SK-N-SH treated with all-trans-retinoic acid at 6 μM for 48 hours (cell line): ENCODE measurements around the gene NPB.

Source experiments
- ATAC-seq: fragments of 200-7000 bp; cut with Tn5 transposase; 3 replicates; pipeline ENCODE4 v1.9.1; 2020; ENCODE audit warnings: mild to moderate bottlenecking, moderate library complexity
- ARNTL ChIP-seq: fragments of 450-650 bp; formaldehyde crosslinking; IDR thresholded peaks from 2 replicates; pipeline ENCODE4 v1.5.0; 2020; ENCODE audit warnings: low read depth, mild to moderate bottlenecking, moderate library complexity, borderline replicate concordance
- BACH2 ChIP-seq: fragments of 250-450 bp; sonication (Bioruptor Pico); IDR thresholded peaks from 2 replicates; pipeline ENCODE4 v1.9.0; 2021; ENCODE audit warnings: mild to moderate bottlenecking, borderline replicate concordance
- CSDC2 ChIP-seq: fragments of 250-450 bp; sonication (Bioruptor Pico); IDR thresholded peaks from 2 replicates; pipeline ENCODE4 v1.5.0; 2020; ENCODE audit warnings: mild to moderate bottlenecking, moderate library complexity
- ESRRG ChIP-seq: fragments of 250-450 bp; sonication (Bioruptor Pico); IDR thresholded peaks from 2 replicates; pipeline ENCODE4 v1.6.1; 2021; ENCODE audit warnings: mild to moderate bottlenecking
- GLIS3 ChIP-seq: fragments of 250-450 bp; sonication (Bioruptor Pico); IDR thresholded peaks from 2 replicates; pipeline ENCODE4 v1.5.0; 2020; ENCODE audit warnings: mild to moderate bottlenecking, moderate library complexity
- ISL1 ChIP-seq: fragments of 250-450 bp; sonication (Bioruptor Pico); IDR thresholded peaks from 2 replicates; pipeline ENCODE4 v2.1.2; 2022; ENCODE audit warnings: mild to moderate bottlenecking, moderate library complexity
- OSR1 ChIP-seq: fragments of 250-450 bp; sonication (Bioruptor Pico); IDR thresholded peaks from 2 replicates; pipeline ENCODE4 v1.8.0; 2022; ENCODE audit warnings: moderate library complexity, mild to moderate bottlenecking, inconsistent platforms
- PATZ1 ChIP-seq: fragments of 250-450 bp; sonication (Bioruptor Pico); IDR thresholded peaks from 2 replicates; pipeline ENCODE4 v1.8.0; 2020; ENCODE audit warnings: mild to moderate bottlenecking, moderate library complexity, borderline replicate concordance
- POU6F1 ChIP-seq: fragments of 250-450 bp; sonication (Bioruptor Pico); IDR thresholded peaks from 2 replicates; pipeline ENCODE4 v1.8.0; 2021; ENCODE audit warnings: low read depth, mild to moderate bottlenecking, moderate library complexity, borderline replicate concordance
- PPARA ChIP-seq: fragments of 250-450 bp; sonication (Bioruptor Pico); IDR thresholded peaks from 2 replicates; pipeline ENCODE4 v1.5.0; 2020; ENCODE audit warnings: mild to moderate bottlenecking, borderline replicate concordance
- RARB ChIP-seq: fragments of 250-450 bp; sonication (Bioruptor Pico); IDR thresholded peaks from 2 replicates; pipeline ENCODE4 v1.8.0; 2021; ENCODE audit warnings: mild to moderate bottlenecking, moderate library complexity
- SNAI2 ChIP-seq: fragments of 250-450 bp; sonication (Bioruptor Pico); IDR thresholded peaks from 2 replicates; pipeline ENCODE4 v1.5.0; 2020; ENCODE audit warnings: mild to moderate bottlenecking, moderate library complexity
- TCF4 ChIP-seq: fragments of 250-450 bp; sonication (Bioruptor Pico); IDR thresholded peaks from 2 replicates; pipeline ENCODE4 v1.8.0; 2021; ENCODE audit warnings: mild to moderate bottlenecking, moderate library complexity, borderline replicate concordance
- TOX ChIP-seq: fragments of 250-450 bp; sonication (Bioruptor Pico); IDR thresholded peaks from 2 replicates; pipeline ENCODE4 v1.8.0; 2021; ENCODE audit warnings: mild to moderate bottlenecking, moderate library complexity, borderline replicate concordance
- TSHZ2 ChIP-seq: fragments of 250-450 bp; sonication (Bioruptor Pico); IDR thresholded peaks from 2 replicates; pipeline ENCODE4 v1.5.0; 2020; ENCODE audit warnings: mild to moderate bottlenecking, moderate library complexity
- ZFP3 ChIP-seq: fragments of 250-450 bp; sonication (Bioruptor Pico); IDR thresholded peaks from 2 replicates; pipeline ENCODE4 v1.5.0; 2020; ENCODE audit warnings: mild to moderate bottlenecking, moderate library complexity
- ZFP30 ChIP-seq: fragments of 450-650 bp; formaldehyde crosslinking; IDR thresholded peaks from 2 replicates; pipeline ENCODE4 v1.5.0; 2022; ENCODE audit warnings: mild to moderate bottlenecking, moderate library complexity
- ZNF565 ChIP-seq: fragments of 450-650 bp; formaldehyde crosslinking; conservative IDR thresholded peaks from 2 replicates; pipeline ENCODE4 v1.5.0; 2020; ENCODE audit warnings: low read depth, mild to moderate bottlenecking, moderate library complexity
- ZNF70 ChIP-seq: fragments of 450-650 bp; formaldehyde crosslinking; IDR thresholded peaks from 2 replicates; pipeline ENCODE4 v1.5.0; 2020; ENCODE audit warnings: mild to moderate bottlenecking, moderate library complexity
- ZNF8 ChIP-seq: fragments of 450-650 bp; formaldehyde crosslinking; IDR thresholded peaks from 2 replicates; pipeline ENCODE4 v1.5.0; 2020; ENCODE audit warnings: mild to moderate bottlenecking, moderate library complexity
- TF ChIP-seq, protein P1 (sequence below): fragments of 250-450 bp; sonication (Bioruptor Pico); IDR thresholded peaks from 2 replicates; pipeline ENCODE4 v1.5.1; 2020; ENCODE audit warnings: low read depth, mild to moderate bottlenecking, moderate library complexity

The NPB gene

GRCh38 chr17:81941484-81942166 lies 39.6 kb downstream of the NPB start:
- no peak for ATAC-seq
- TF ChIP-seq BACH2 (CRISPR knock-in tag), result no peak
- no peak for TF ChIP-seq ZFP30 (CRISPR knock-in tag)
- no peak for TF ChIP-seq TCF4 (CRISPR knock-in tag)
- TF ChIP-seq ZNF70 (CRISPR knock-in tag), result no peak
- TF ChIP-seq TSHZ2 (CRISPR knock-in tag), result no peak
- TF ChIP-seq ZNF8 (CRISPR knock-in tag), result no peak
- no peak for TF ChIP-seq ISL1 (CRISPR knock-in tag)
- no peak for TF ChIP-seq ESRRG

- no peak for TF ChIP-seq BACH2 (CRISPR knock-in tag)
- no peak for TF ChIP-seq ESRRG
- no peak for TF ChIP-seq POU6F1 (CRISPR knock-in tag)
- TF ChIP-seq RARB (CRISPR knock-in tag), result no peak
- TF ChIP-seq ARNTL (CRISPR knock-in tag), result no peak
- TF ChIP-seq PPARA (CRISPR knock-in tag), result no peak
- no peak for TF ChIP-seq OSR1
- TF ChIP-seq ZFP3, result no peak
- TF ChIP-seq ZFP30 (CRISPR knock-in tag), result no peak
- no peak for TF ChIP-seq ZNF70 (CRISPR knock-in tag)
- no peak for TF ChIP-seq PATZ1 (CRISPR knock-in tag)
- no peak for TF ChIP-seq TOX (CRISPR knock-in tag)
- TF ChIP-seq, all 23 proteins: peak for 0
- no peak for ATAC-seq
These were observed 40.1 kb downstream of the NPB start for GRCh38 chr17:81942167-81942553.

DNA sequence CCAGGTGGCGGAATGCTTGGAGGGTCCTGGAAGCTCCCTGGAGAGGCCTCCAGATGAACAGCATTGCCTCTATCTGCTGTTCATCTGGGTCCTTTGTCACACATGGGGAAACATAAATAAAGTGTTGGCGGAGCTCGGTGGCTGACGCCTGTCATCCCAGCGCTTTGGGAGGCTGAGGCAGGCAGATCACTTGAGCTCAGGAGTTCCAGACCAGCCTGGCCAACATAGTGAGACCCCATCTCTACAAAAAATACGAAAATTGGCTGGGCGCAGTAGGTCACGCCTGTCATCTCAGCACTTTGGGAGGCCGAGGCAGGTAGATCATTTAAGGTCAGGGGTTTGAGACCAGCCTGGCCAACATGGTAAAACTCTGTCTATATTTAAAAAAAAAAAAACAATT lies 42.8 kb downstream of the NPB start:
- TF ChIP-seq ARNTL (CRISPR knock-in tag) (no peak), BACH2 (CRISPR knock-in tag) (no peak), SNAI2 (CRISPR knock-in tag) (no peak)
- TF ChIP-seq, all 23 proteins: peak for 0
- ATAC-seq, result no peak

- ATAC-seq, result no peak
- TF ChIP-seq ISL1 (CRISPR knock-in tag) (no peak), TCF4 (CRISPR knock-in tag) (no peak), ZFP3 (no peak), OSR1 (no peak), TOX (CRISPR knock-in tag) (no peak)
- TF ChIP-seq, all 23 proteins: peak for 0
These were observed 45.2 kb downstream of the NPB start, which contains the start of gene MYADML2 for GRCh38 chr17:81947189-81947588. Gene MYADML2 (minus strand): TSS chr17:81947233. CDS start chr17:81941741, 5,492 bp downstream.

DNA sequence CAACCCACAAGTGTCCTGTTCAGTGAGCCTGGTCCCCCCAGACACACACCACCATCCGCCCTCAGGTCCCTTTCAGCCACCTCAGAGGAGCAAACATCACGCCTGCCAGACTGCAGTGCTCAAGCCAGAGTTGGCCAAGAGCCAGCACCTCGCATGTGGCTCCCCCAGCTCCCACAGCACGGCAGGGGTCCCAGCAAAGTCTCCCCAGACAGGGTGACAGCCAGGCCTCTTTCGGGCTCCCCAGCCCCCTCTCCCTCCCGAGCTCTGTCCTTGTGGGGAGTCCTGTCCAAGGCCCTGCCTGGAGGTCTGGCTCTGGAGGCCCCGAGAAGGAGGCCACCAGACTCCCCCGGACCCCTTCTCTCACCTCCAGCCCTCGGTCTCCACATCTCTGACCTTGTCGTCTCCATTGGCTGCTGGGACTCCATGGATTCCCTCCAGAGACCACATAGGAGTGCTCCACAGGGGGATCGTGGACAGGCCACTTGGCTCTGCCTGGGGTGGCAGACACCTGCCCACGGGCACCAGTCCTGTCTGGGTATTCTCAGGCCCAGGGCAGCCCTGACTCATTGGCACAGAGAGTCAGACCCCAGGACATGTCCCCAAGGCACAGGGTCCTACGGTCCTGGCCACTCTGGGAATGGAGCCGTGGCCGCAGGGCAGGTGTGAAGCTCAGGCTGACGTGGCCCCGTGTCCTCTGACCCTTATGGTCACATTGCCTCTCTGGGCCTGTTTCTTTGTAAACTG lies 46.8 kb downstream of the NPB start:
- no peak for ATAC-seq
- TF ChIP-seq OSR1, result no peak
- TF ChIP-seq CSDC2 (CRISPR knock-in tag), result no peak
- TF ChIP-seq RARB (CRISPR knock-in tag), result no peak
- TF ChIP-seq ZNF565 (CRISPR knock-in tag), result no peak
- TF ChIP-seq TOX (CRISPR knock-in tag), result no peak
- no peak for TF ChIP-seq TCF4 (CRISPR knock-in tag)
- no peak for TF ChIP-seq ZFP30 (CRISPR knock-in tag)
- TF ChIP-seq ARNTL (CRISPR knock-in tag), result no peak
- no peak for TF ChIP-seq GLIS3 (CRISPR knock-in tag)
- TF ChIP-seq PPARA (CRISPR knock-in tag), result no peak
- TF ChIP-seq ZNF8 (CRISPR knock-in tag), result no peak
- TF ChIP-seq, protein P1, sequence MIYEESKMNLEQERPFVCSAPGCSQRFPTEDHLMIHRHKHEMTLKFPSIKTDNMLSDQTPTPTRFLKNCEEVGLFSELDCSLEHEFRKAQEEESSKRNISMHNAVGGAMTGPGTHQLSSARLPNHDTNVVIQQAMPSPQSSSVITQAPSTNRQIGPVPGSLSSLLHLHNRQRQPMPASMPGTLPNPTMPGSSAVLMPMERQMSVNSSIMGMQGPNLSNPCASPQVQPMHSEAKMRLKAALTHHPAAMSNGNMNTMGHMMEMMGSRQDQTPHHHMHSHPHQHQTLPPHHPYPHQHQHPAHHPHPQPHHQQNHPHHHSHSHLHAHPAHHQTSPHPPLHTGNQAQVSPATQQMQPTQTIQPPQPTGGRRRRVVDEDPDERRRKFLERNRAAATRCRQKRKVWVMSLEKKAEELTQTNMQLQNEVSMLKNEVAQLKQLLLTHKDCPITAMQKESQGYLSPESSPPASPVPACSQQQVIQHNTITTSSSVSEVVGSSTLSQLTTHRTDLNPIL (CRISPR knock-in tag), result no peak
- TF ChIP-seq BACH2 (CRISPR knock-in tag), result no peak
- no peak for TF ChIP-seq POU6F1 (CRISPR knock-in tag)
- TF ChIP-seq SNAI2 (CRISPR knock-in tag), result no peak
